Trophoblast cell (in vitro differentiated cells and primary cell): Measurements from ENCODE around the gene BDH1.

Source experiments
- DNase-seq, 2 donors: peaks; one replicate each; pipeline ENCODE4 v3.0.0-alpha.2; 2016
- H2AFZ ChIP-seq: 2 replicates; pipeline ENCODE4 v1.6.1; 2013; ENCODE audit warnings: low read length, moderate library complexity, mild to moderate bottlenecking; ENCODE audit not compliant: insufficient read depth, poor library complexity
- H2AK5ac ChIP-seq: 2 replicates; pipeline ENCODE4 v1.6.1; 2013; ENCODE audit warnings: mild to moderate bottlenecking, low read length
- H2BK120ac ChIP-seq: 2 replicates; pipeline ENCODE4 v1.6.1; 2013; ENCODE audit warnings: low read length, mild to moderate bottlenecking, moderate library complexity; ENCODE audit not compliant: insufficient read depth, poor library complexity
- H2BK12ac ChIP-seq: 2 replicates; pipeline ENCODE4 v1.6.1; 2013; ENCODE audit warnings: mild to moderate bottlenecking, low read length, moderate library complexity
- H2BK5ac ChIP-seq: 2 replicates; pipeline ENCODE4 v1.6.1; 2013; ENCODE audit warnings: low read length, low read depth, moderate library complexity, mild to moderate bottlenecking; ENCODE audit not compliant: poor library complexity
- H3K14ac ChIP-seq: 2 replicates; pipeline ENCODE4 v1.6.1; 2013; ENCODE audit warnings: mild to moderate bottlenecking, low read length
- H3K18ac ChIP-seq: 2 replicates; pipeline ENCODE4 v1.6.1; 2013; ENCODE audit warnings: mild to moderate bottlenecking, low read length
- H3K23ac ChIP-seq: 2 replicates; pipeline ENCODE4 v1.6.1; 2013; ENCODE audit warnings: low read length
- H3K27ac ChIP-seq: 2 replicates; pipeline ENCODE4 v1.5.1; 2013; ENCODE audit warnings: low read depth, mild to moderate bottlenecking, inconsistent platforms, low read length, moderate library complexity
- H3K27me3 ChIP-seq: 2 replicates; pipeline ENCODE4 v1.6.1; 2013; ENCODE audit warnings: inconsistent platforms, mild to moderate bottlenecking, low read length, moderate library complexity; ENCODE audit not compliant: insufficient read depth
- H3K36me3 ChIP-seq, 2 experiments: 1 replicate in 1 of 2; 2 replicates in 1 of 2; pipeline ENCODE4 v1.6.1; 2013; ENCODE audit warnings: low read length in 2 of 2, mild to moderate bottlenecking in 2 of 2, moderate library complexity in 1 of 2; ENCODE audit not compliant: insufficient read depth in 2 of 2, control insufficient read depth in 1 of 2
- H3K4ac ChIP-seq: 2 replicates; pipeline ENCODE4 v1.6.1; 2013; ENCODE audit warnings: low read depth, mild to moderate bottlenecking, low read length, moderate library complexity
- H3K4me1 ChIP-seq, 2 experiments: 1 replicate in 1 of 2; 2 replicates in 1 of 2; pipeline ENCODE4 v1.6.1; 2013; ENCODE audit warnings: low read length in 2 of 2, mild to moderate bottlenecking in 2 of 2, moderate library complexity in 1 of 2; ENCODE audit not compliant: insufficient read depth in 2 of 2, control insufficient read depth in 1 of 2
- H3K4me2 ChIP-seq: 2 replicates; pipeline ENCODE4 v1.6.1; 2013; ENCODE audit warnings: inconsistent platforms, mild to moderate bottlenecking, low read length, moderate library complexity
- H3K4me3 ChIP-seq: 2 replicates; pipeline ENCODE4 v1.5.1; 2013; ENCODE audit warnings: mild to moderate bottlenecking, low read depth, low read length, inconsistent platforms
- H3K79me1 ChIP-seq: one replicate; pipeline ENCODE4 v1.6.1; 2013; ENCODE audit warnings: low read length
- H3K79me2 ChIP-seq: 2 replicates; pipeline ENCODE4 v1.6.1; 2013; ENCODE audit warnings: low read length, mild to moderate bottlenecking; ENCODE audit not compliant: control insufficient read depth, insufficient read depth, poor library complexity
- H3K9ac ChIP-seq: 2 replicates; pipeline ENCODE4 v1.6.1; 2013; ENCODE audit warnings: mild to moderate bottlenecking, low read length
- H3K9me3 ChIP-seq: 2 replicates; pipeline ENCODE4 v1.6.1; 2013; ENCODE audit warnings: low read depth, mild to moderate bottlenecking, control low read depth, inconsistent platforms, low read length; ENCODE audit not compliant: insufficient read depth
- H4K12ac ChIP-seq: 2 replicates; pipeline ENCODE4 v1.6.1; 2013; ENCODE audit warnings: low read depth, mild to moderate bottlenecking, low read length, moderate library complexity
- H4K8ac ChIP-seq: 2 replicates; pipeline ENCODE4 v1.6.1; 2013; ENCODE audit warnings: low read depth, mild to moderate bottlenecking, low read length, moderate library complexity
- H4K91ac ChIP-seq: one replicate; pipeline ENCODE4 v1.6.1; 2013; ENCODE audit warnings: low read depth, mild to moderate bottlenecking, low read length, moderate library complexity
- WGBS: extraction: QIAGEN DNeasy Blood & Tissue Kit; methylation state at CpG from one replicate; pipeline ENCODE4 v1.1.7; 2013; ENCODE audit warnings: missing lambda C conversion rate; ENCODE audit not compliant: insufficient read length, insufficient coverage; ENCODE audit errors: extremely low coverage; 5-methylcytosine and 5-hydroxymethylcytosine counted together

Gene BDH1

DNA sequence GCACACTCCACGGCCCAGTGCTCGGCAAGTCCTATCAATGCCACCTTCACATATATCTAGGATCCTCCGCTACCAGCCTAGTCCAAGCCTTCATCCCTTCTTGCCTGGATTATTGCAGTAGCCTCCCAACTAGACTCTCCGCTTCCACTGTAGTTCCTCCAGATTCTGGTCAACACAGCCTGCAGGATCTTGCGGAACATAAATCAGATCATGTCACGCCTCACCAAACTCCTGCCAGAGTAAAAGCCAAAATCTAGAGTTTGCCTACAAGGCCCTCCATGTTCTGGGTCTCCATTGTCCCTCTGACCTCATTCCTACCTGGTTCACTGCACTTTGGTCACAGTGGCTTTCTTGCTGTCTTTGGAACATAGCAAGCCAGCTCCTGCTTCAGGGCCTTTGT is 3.6 kb downstream of the BDH1 start:
- H3K4me2 ChIP-seq: no peak overlapping the region
- H3K4me1 ChIP-seq: peaks cover 2 to 10% of the 10 kb centered on the region in 2 experiments
- no peak overlapping the region for H3K23ac ChIP-seq
- H3K36me3 ChIP-seq: no peaks in the 10 kb centered on the region
- H2AFZ ChIP-seq: no peak overlapping the region
- H2AK5ac ChIP-seq: no peak overlapping the region
- no CpG with 5 or more reads among the region's 6 CpGs for WGBS
- H3K27ac ChIP-seq: no peak overlapping the region
- H3K18ac ChIP-seq: no peak overlapping the region
- H2BK12ac ChIP-seq: no peak overlapping the region
- H3K4me3 ChIP-seq: no peak overlapping the region
- H3K4ac ChIP-seq: no peak overlapping the region
- H4K91ac ChIP-seq: no peak overlapping the region
- H3K14ac ChIP-seq: no peak overlapping the region
- H2BK120ac ChIP-seq: no peak overlapping the region
- peaks cover 7% of the 10 kb centered on the region for H3K27me3 ChIP-seq
- H4K8ac ChIP-seq: no peak overlapping the region
- peaks cover 7% of the 10 kb centered on the region for H3K79me1 ChIP-seq
- DNase-seq: no peak
- no peak overlapping the region for H4K12ac ChIP-seq
- no peak overlapping the region for H2BK5ac ChIP-seq
- H3K9me3 ChIP-seq: no peaks in the 10 kb centered on the region
- no peaks in the 10 kb centered on the region for H3K79me2 ChIP-seq
- H3K9ac ChIP-seq: no peak overlapping the region

DNA sequence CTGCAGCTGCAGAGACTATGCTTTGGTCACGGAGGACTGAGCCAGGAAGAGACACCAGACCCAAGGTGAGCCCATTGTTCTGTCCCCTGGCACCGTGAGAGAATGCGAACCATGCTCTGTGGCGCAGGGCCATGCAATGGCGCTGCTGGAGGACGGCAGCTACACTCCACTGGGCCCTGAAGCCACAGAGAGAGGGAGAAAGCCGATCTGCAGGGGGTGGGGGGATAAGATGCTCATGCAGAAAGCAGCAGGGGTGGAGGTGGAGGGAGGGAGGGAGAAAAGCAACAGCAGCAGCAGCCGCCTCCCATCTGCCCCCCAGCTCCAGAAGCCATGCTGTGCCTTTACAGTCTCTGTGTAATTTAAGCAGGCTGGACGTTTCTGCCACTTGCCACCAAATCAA is 5.3 kb downstream of the BDH1 start:
- Histone ChIP-seq H3K27ac (no peak overlapping the region), H3K14ac (no peak overlapping the region), H2BK12ac (no peak overlapping the region), H3K4me3 (no peak overlapping the region), H2AK5ac (no peak overlapping the region), H3K9me3 (no peaks in the 10 kb centered on the region), H4K12ac (no peak overlapping the region), H3K4me2 (no peak overlapping the region), H4K91ac (no peak overlapping the region), H3K9ac (no peak overlapping the region), H3K23ac (no peak overlapping the region), H3K36me3 (no peaks in the 10 kb centered on the region), H3K4me1 (peaks cover 0 to 4% of the 10 kb centered on the region in 2 experiments), H3K79me1 (peaks cover 7% of the 10 kb centered on the region), H3K27me3 (no peaks in the 10 kb centered on the region), H3K79me2 (no peaks in the 10 kb centered on the region), H2BK5ac (no peak overlapping the region), H3K4ac (no peak overlapping the region), H2AFZ (no peak overlapping the region), H2BK120ac (no peak overlapping the region), H4K8ac (no peak overlapping the region), H3K18ac (no peak overlapping the region)
- no peak for DNase-seq
- WGBS: no CpG with 5 or more reads among the region's 9 CpGs

DNA sequence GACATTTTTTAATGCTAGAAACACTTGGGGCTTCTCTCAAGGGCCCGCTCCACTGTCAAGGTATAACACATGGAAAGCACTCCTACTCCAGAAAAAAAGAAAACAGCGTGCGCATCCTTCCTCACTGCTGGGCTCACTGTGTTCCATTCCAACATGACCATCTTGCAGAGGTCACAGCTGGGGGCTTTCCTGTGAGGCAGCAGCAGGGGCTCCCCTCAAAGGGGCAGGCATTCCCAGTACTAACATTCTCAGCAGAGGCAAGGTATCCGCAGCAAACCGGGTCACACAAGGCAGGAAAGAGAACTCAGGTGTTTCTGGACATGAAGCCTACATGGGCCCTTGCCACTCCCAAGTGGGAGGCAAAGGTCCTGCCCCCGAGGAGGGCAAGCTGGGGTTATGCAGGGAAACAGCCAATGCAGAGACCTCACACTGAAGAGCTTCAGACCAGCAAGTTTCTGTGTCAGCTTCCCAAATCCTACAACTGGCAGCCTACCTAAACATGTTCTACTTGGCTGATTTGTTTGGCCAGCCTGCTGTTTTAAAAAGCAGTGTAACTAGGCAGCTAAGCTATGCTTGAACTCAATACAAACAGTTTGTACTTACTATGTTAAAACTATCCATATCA is 6.4 kb downstream of the BDH1 start:
- H4K12ac ChIP-seq: no peak overlapping the region
- no peaks in the 10 kb centered on the region for H3K27me3 ChIP-seq
- H3K4ac ChIP-seq: no peak overlapping the region
- no peaks in the 10 kb centered on the region for H3K79me2 ChIP-seq
- H3K9me3 ChIP-seq: no peaks in the 10 kb centered on the region
- H3K23ac ChIP-seq: no peak overlapping the region
- no peak overlapping the region for H3K27ac ChIP-seq
- no CpG with 5 or more reads among the region's 6 CpGs for WGBS
- H3K79me1 ChIP-seq: peaks cover under 1% of the 10 kb centered on the region
- no peak overlapping the region for H2BK12ac ChIP-seq
- DNase-seq: no peak
- no peak overlapping the region for H2BK5ac ChIP-seq
- no peak overlapping the region for H3K18ac ChIP-seq
- H3K36me3 ChIP-seq: no peaks in the 10 kb centered on the region
- peaks cover 0 to 3% of the 10 kb centered on the region in 2 experiments for H3K4me1 ChIP-seq
- H2AFZ ChIP-seq: no peak overlapping the region
- no peak overlapping the region for H3K4me2 ChIP-seq
- no peak overlapping the region for H4K8ac ChIP-seq
- H3K4me3 ChIP-seq: no peak overlapping the region
- no peak overlapping the region for H4K91ac ChIP-seq
- H2AK5ac ChIP-seq: no peak overlapping the region
- no peak overlapping the region for H2BK120ac ChIP-seq
- H3K9ac ChIP-seq: no peak overlapping the region
- no peak overlapping the region for H3K14ac ChIP-seq

DNA sequence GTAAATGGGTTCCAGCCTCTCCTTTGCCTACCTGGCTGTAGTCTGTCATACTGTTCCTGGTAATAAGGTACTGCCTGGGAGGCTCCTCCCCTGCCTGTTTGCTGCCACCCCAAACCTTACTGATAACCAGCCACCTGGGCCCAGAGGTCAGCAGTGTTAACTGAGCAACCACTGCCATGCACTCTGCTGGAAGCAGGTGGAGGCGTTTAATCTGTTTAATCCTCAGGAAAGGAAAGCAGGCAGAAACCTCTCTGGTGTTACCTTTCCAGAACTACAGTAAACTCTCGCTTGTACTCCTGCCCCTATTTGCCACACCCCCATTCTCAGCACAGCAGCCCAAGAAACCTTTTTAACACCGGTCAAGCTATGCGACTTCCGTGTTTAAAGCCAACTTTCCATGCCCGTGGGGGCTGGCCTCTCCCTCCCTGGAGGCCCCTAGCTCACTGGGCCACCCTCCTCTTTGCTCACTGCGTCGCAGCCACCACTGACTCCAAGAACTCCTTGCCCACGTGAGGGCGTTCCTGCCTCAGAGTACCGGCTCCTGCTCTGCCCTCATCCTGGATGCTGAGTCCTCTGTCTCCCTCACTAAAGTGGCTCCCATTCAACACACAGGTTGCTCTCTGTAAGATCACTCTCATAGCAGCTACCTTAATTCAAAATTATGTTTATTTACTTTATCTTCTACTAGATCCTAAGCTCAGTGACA is 8.3 kb downstream of the BDH1 start:
- no peak overlapping the region for H4K12ac ChIP-seq
- no peak overlapping the region for H2BK5ac ChIP-seq
- no peaks in the 10 kb centered on the region for H3K79me2 ChIP-seq
- no peak overlapping the region for H3K14ac ChIP-seq
- no CpG with 5 or more reads among the region's 11 CpGs for WGBS
- H3K27me3 ChIP-seq: no peaks in the 10 kb centered on the region
- H3K27ac ChIP-seq: no peak overlapping the region
- H3K23ac ChIP-seq: no peak overlapping the region
- no peak overlapping the region for H2BK120ac ChIP-seq
- H3K4me3 ChIP-seq: peak overlapping the region; percentile 47
- H3K36me3 ChIP-seq: no peaks in the 10 kb centered on the region
- no peak overlapping the region for H3K18ac ChIP-seq
- no peak overlapping the region for H4K8ac ChIP-seq
- no peak overlapping the region for H4K91ac ChIP-seq
- no peak overlapping the region for H3K4me2 ChIP-seq
- H2BK12ac ChIP-seq: no peak overlapping the region
- H3K4me1 ChIP-seq: no peaks in the 10 kb centered on the region
- DNase-seq: no peak
- no peak overlapping the region for H2AFZ ChIP-seq
- no peak overlapping the region for H3K9ac ChIP-seq
- no peaks in the 10 kb centered on the region for H3K9me3 ChIP-seq
- no peak overlapping the region for H3K4ac ChIP-seq
- no peak overlapping the region for H2AK5ac ChIP-seq
- H3K79me1 ChIP-seq: no peaks in the 10 kb centered on the region
